HG03045 (cell line): ENCODE measurements around the gene GATAD2B.
A peak's percentile ranks its signal among the peaks of the same experiment; 100 is the strongest.
"Not testable (repeated sequence)": the region's sequence is repeated elsewhere in the genome, so short reads cannot be mapped to it uniquely, and the experiment has no call there.

Experiments used
- ATAC-seq: cut with Tn5 transposase; IDR thresholded peaks from one replicate; pipeline ENCODE4 v1.9.1; 2021; ENCODE audit warnings: mild to moderate bottlenecking, moderate library complexity; ENCODE audit not compliant: unreplicated experiment

Gene GATAD2B

GRCh38 chr1:153932156-153933131 is 9.7 kb upstream of the GATAD2B start:
- ATAC-seq, result no peak

- ATAC-seq, result no peak
Observed at GRCh38 chr1:153929981-153930948, 7.5 kb upstream of the GATAD2B start.

- no peak for ATAC-seq
Observed at GRCh38 chr1:153929426-153929825, 6.7 kb upstream of the GATAD2B start.

GRCh38 chr1:153928791-153929341 is 6.1 kb upstream of the GATAD2B start:
- no peak for ATAC-seq

- no peak for ATAC-seq
Observed at GRCh38 chr1:153928245-153928644, 5.5 kb upstream of the GATAD2B start.

- no peak for ATAC-seq
Observed at GRCh38 chr1:153926405-153926804, 3.6 kb upstream of the GATAD2B start.

- ATAC-seq, result peak; percentile 25
Observed at GRCh38 chr1:153922076-153922971, 448 bp downstream of the GATAD2B start.

- no peak for ATAC-seq
Observed at GRCh38 chr1:153921803-153922075, 1.0 kb downstream of the GATAD2B start.

- ATAC-seq, result no peak
Observed at GRCh38 chr1:153921080-153921802, 1.5 kb downstream of the GATAD2B start.

GRCh38 chr1:153919876-153920852 is 2.6 kb downstream of the GATAD2B start:
- no peak for ATAC-seq

- ATAC-seq, result no peak
Observed at GRCh38 chr1:153916297-153916696, 6.5 kb downstream of the GATAD2B start.

- no peak for ATAC-seq
Observed at GRCh38 chr1:153912349-153912748, 10.4 kb downstream of the GATAD2B start.

GRCh38 chr1:153910560-153910959 is 12.2 kb downstream of the GATAD2B start:
- ATAC-seq, result not testable (repeated sequence)

GRCh38 chr1:153908071-153908470 is 14.7 kb downstream of the GATAD2B start:
- ATAC-seq, result no peak

GRCh38 chr1:153907134-153907533 is 15.6 kb downstream of the GATAD2B start:
- no peak for ATAC-seq

GRCh38 chr1:153906396-153906795 is 16.4 kb downstream of the GATAD2B start:
- no peak for ATAC-seq

- not testable (repeated sequence) for ATAC-seq
Observed at GRCh38 chr1:153905908-153906307, 16.9 kb downstream of the GATAD2B start.

- no peak for ATAC-seq
Observed at GRCh38 chr1:153903841-153904455, 18.8 kb downstream of the GATAD2B start.
